K562 (cell line): ENCODE results near the gene SESN3. TPM values are rescaled to one million over a fixed set of nuclear protein-coding genes. Genes with fewer than 3 reads are reported as not detected.

ENCODE experiments used
- CBX5 ChIP-seq: IDR thresholded peaks from 2 replicates; pipeline ENCODE4 v1.6.1; 2014; ENCODE audit warnings: low read depth, borderline replicate concordance
- NFIC ChIP-seq: fragments of 450-650 bp; IDR thresholded peaks from 2 replicates; pipeline ENCODE4 v1.6.1; 2017; ENCODE audit warnings: mild to moderate bottlenecking, inconsistent platforms
- SETDB1 ChIP-seq: IDR thresholded peaks from one replicate; pipeline ENCODE4 v1.6.1; 2012; ENCODE audit warnings: low read length, control low read depth, inconsistent platforms
- SMARCA4 ChIP-seq: fragments of 450-650 bp; IDR thresholded peaks from 2 replicates; pipeline ENCODE4 v1.6.1; 2016
- TAF15 ChIP-seq: fragments of 200-400 bp; formaldehyde crosslinking; IDR thresholded peaks from 2 replicates; pipeline ENCODE4 v1.6.1; 2017; ENCODE audit warnings: mild to moderate bottlenecking, low read depth, low read length, moderate library complexity
- ZNF644 ChIP-seq: fragments of 200-800 bp; sonication (Bioruptor generic); IDR thresholded peaks from 2 replicates; pipeline ENCODE4 v1.6.1; 2016; ENCODE audit warnings: low read depth, missing genetic modification characterization, missing compliant biosample characterization
- polyA plus RNA-seq, 8 experiments: library from polyadenylated mRNA; depleted of rRNA in 4 of 8; stranded (reverse) in 5 of 8; unstranded in 3 of 8; fragments of >200 nt; fragmentation: Nextera tagmentation in 2 of 8; fragmentation: Illumina TruSeq in 1 of 8; extraction: Ambion mirVana in 2 of 8; extraction: Trizol in 1 of 8; gene quantifications; 2 replicates each; pipeline versions ENCODE4 v1.2.1 to v1.2.3, GENCODE V29; 2011 to 2014; ENCODE audit warnings: inconsistent platforms in 1 of 8, missing spikeins in 1 of 8
- total RNA-seq, 7 experiments: library from RNA; depleted of rRNA in 6 of 7; stranded (reverse); fragments of >200 nt in 6 of 7; fragmentation: Illumina TruSeq in 2 of 7; extraction: Trizol in 2 of 7; gene quantifications; 2 replicates each; pipeline versions ENCODE4 v1.2.1 to v1.2.3, GENCODE V29; 2011 to 2021; ENCODE audit warnings: low replicate concordance in 1 of 7
- TF ChIP-seq, protein P1 (sequence below): IDR thresholded peaks from 2 replicates; pipeline ENCODE4 v1.6.1; 2012; ENCODE audit warnings: low read depth, low read length, improper control_type of control experiment, borderline replicate concordance
- TF ChIP-seq, protein P2 (sequence below): fragments of 450-650 bp; IDR thresholded peaks from 2 replicates; pipeline ENCODE4 v1.6.1; 2014; ENCODE audit warnings: low read depth, mild to moderate bottlenecking, moderate library complexity, borderline replicate concordance

The SESN3 gene
- total and polyA plus RNA-seq, 9 of the 15 experiments (the other 6 are each of a cell fraction or from before 2014, with no cell fraction given): 0.44 to 2.6 (median 1.5) TPM

DNA sequence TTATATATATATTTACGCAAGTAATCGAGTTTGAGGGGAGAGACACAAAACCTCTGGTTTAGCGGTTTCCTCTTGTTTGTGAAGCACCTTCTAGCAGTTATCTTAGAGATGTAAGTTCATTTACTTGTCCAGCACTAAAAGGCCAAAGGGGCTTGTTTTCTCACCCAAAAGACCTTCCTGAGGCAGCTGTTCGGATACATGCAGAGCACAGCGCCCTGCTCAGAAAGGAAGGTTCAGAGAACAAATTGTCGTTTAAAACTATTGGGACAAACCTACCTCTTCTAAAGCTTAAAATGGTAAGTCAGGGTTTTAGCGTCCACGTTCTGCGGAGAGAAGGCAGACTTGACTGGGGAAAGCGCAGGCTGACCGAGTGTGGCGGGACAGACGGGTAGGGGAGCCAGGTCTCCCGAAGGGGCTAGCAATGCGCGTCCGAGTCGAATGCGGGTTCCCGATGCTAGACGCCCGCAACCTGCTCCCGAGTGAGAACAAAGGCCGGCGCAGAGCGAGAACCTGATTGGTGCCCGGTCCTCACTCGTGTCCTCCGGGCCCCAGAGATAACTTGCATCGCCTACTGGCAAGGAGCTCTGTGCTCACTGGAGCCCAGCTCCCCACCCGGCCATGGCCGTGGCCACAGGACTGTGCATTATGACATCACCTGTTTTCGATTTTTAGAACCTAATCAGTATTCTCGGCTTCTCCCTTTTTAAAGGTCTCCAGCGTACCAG is 1.0 kb upstream of the SESN3 start (continued):
- TF ChIP-seq SMARCA4 (no peak), NFIC (no peak), SETDB1 (no peak), ZNF644 (no peak), TAF15 (no peak), CBX5 (no peak)
- TF ChIP-seq, protein P1, sequence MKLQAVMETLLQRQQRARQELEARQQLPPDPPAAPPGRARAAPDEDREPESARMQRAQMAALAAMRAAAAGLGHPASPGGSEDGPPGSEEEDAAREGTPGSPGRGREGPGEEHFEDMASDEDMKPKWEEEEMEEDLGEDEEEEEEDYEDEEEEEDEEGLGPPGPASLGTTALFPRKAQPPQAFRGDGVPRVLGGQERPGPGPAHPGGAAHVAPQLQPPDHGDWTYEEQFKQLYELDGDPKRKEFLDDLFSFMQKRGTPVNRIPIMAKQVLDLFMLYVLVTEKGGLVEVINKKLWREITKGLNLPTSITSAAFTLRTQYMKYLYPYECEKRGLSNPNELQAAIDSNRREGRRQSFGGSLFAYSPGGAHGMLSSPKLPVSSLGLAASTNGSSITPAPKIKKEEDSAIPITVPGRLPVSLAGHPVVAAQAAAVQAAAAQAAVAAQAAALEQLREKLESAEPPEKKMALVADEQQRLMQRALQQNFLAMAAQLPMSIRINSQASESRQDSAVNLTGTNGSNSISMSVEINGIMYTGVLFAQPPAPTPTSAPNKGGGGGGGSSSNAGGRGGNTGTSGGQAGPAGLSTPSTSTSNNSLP: no peak
- TF ChIP-seq, protein P2, sequence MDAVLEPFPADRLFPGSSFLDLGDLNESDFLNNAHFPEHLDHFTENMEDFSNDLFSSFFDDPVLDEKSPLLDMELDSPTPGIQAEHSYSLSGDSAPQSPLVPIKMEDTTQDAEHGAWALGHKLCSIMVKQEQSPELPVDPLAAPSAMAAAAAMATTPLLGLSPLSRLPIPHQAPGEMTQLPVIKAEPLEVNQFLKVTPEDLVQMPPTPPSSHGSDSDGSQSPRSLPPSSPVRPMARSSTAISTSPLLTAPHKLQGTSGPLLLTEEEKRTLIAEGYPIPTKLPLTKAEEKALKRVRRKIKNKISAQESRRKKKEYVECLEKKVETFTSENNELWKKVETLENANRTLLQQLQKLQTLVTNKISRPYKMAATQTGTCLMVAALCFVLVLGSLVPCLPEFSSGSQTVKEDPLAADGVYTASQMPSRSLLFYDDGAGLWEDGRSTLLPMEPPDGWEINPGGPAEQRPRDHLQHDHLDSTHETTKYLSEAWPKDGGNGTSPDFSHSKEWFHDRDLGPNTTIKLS: no peak
